Mononuclear cell (primary cell): ENCODE data around the gene EPOP. TPM values are rescaled to one million over a fixed set of nuclear protein-coding genes. Genes with fewer than 3 reads are reported as not detected.

Experiments used
- H3K27me3 ChIP-seq: 2 replicates; pipeline ENCODE4 v1.6.0; 2011; ENCODE audit warnings: low read length, control low read depth; ENCODE audit not compliant: insufficient read depth
- H3K4me1 ChIP-seq: 2 replicates; pipeline ENCODE4 v1.5.1; 2011; ENCODE audit warnings: mild to moderate bottlenecking, low read length, control low read depth; ENCODE audit not compliant: insufficient read depth
- H3K4me3 ChIP-seq: 2 replicates; pipeline ENCODE4 v1.5.1; 2011; ENCODE audit warnings: mild to moderate bottlenecking, low read length, moderate library complexity
- H3K9me3 ChIP-seq: 2 replicates; pipeline ENCODE4 v1.5.1; 2011; ENCODE audit warnings: low read depth, mild to moderate bottlenecking, control low read depth, low read length
- total RNA-seq: library from RNA; depleted of rRNA; stranded (reverse); fragments of >200 nt; gene quantifications from one replicate; pipeline ENCODE4 v1.2.3, GENCODE V29; 2012

Gene EPOP
- total RNA-seq, 1 donor, result 0.63 TPM

DNA sequence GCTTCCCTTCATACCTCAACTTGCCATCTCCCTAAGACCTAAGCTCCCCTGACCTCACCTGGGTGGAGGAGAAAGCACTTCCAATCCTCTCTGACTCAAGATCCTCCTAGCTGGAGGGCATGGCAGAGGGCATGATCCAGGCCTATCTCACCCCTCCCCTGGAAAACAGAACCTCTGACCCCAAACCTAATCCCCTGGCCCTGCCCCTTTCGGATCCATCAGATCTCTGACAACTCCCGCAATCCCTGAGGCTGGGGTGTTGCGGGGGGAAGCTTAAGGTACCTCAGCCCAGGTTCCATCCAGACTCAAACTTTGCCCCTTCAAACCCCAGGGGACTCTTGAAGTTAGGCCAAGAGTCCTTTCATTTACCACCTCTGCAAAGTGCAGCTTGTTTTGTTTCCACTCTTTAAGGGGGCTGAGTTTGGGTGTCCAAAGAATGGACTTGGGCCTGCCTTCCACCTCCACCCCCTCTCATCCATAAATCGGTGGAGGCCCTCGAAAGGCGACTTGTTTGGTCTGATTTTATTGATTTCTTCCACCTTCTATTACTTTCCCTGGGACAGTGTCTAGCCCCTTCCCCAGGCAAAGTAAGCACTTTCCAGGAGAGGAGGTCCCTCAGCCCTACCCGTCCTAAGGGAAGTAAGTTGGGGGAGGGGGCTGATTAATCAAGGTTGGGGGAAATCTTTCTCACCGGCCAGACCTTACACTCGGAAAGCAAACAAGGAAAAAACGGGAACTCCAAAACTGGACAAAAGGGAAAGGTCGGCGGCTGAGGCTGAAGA, 2.6 kb downstream of the EPOP start:
- Histone ChIP-seq H3K9me3 (no peaks in the 10 kb centered on the region), H3K4me3 (no peak overlapping the region), H3K27me3 (peaks cover 80% of the 10 kb centered on the region), H3K4me1 (peaks cover 23% of the 10 kb centered on the region)

GRCh38 chr17:38669520-38669919, 5.2 kb downstream of the EPOP start:
- H3K4me1 ChIP-seq, result peaks cover 12% of the 10 kb centered on the region
- H3K9me3 ChIP-seq, result no peaks in the 10 kb centered on the region
- H3K4me3 ChIP-seq, result no peak overlapping the region
- H3K27me3 ChIP-seq, result peaks cover 61% of the 10 kb centered on the region

DNA sequence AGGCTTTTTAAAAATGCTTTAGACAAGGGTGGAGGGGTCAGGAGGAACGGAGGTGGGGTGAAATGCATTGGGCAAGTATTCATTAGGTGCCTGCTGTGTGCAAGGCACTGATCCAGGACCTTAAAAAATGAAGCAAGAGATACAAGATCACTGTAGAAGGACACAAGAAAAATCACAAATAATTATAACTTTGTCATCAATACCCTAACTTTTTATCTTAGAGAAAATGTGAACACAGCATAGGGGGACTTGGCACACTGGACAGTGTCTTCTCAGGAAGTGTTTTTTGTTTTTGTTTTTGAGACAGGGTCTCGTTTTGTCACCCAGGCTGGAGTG, 7.0 kb downstream of the EPOP start:
- Histone ChIP-seq H3K4me3 (no peak overlapping the region), H3K4me1 (no peaks in the 10 kb centered on the region), H3K9me3 (no peaks in the 10 kb centered on the region), H3K27me3 (peaks cover 49% of the 10 kb centered on the region)

DNA sequence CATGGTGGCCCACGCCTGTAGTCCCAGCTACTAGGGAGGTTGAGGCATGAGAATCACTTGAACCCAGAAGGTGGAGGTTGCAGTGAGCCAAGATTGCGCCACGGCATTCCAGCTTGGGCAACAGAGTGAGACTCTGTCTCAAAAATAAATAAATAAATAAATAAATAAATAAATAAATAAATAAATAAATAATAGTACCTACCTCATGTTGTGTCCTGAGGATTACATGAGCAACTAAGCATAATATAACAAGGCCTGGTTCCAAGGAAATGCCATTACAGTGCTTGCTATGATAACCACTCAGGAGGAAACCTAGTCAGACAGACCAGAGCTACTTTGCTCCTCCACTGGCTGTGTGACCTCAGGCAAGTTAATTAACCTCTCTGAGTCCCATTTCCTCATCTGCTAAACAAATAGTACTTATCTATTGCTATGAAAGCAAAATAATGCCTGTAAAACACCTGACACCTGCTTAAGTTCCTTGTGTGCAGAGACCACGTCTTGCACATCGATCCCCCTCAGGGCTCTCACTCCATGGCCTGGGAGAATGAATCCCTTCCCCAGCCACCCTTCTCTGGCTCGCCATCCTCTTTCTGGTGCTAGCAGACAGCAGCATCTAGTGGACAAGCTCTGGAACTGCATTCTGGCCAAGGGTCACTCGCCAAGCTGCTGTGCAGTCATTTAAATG, 7.5 kb downstream of the EPOP start:
- no peaks in the 10 kb centered on the region for H3K4me1 ChIP-seq
- H3K4me3 ChIP-seq, result no peak overlapping the region
- peaks cover 44% of the 10 kb centered on the region for H3K27me3 ChIP-seq
- H3K9me3 ChIP-seq, result no peaks in the 10 kb centered on the region

DNA sequence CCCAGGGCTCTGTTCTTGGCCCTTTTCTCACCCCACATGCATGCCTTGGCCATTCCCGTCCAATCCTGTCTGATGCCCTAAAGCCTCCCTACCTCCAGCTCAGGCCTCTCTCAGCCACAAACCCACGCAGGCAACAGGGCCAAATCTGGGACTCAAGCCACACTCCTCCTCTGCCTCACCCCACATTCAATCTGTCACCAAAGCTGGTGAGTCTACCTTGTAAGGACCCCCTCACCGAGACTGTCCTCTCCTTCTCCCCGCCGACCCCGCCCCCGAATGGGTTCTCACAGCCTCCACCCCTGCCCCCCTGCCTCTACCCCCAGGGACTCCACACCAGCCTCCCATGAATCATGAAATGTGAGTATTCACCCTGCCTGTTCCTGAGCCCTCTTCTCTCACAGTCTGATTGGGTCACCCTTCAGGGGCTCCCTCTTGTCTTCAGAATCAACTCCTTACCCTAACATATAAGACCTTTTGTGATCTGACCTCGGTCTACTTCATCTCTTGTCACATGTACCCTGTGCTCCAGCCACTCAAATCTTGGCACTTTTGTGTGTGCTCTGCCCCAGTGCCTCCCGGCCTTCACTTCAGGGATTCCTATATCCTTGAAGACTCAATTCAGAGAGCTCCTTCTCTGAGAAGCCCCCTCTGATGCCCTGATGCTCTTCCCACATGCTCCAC, 10.7 kb downstream of the EPOP start:
- Histone ChIP-seq H3K27me3 (peaks cover 19% of the 10 kb centered on the region), H3K9me3 (no peaks in the 10 kb centered on the region), H3K4me1 (no peaks in the 10 kb centered on the region), H3K4me3 (no peak overlapping the region)

DNA sequence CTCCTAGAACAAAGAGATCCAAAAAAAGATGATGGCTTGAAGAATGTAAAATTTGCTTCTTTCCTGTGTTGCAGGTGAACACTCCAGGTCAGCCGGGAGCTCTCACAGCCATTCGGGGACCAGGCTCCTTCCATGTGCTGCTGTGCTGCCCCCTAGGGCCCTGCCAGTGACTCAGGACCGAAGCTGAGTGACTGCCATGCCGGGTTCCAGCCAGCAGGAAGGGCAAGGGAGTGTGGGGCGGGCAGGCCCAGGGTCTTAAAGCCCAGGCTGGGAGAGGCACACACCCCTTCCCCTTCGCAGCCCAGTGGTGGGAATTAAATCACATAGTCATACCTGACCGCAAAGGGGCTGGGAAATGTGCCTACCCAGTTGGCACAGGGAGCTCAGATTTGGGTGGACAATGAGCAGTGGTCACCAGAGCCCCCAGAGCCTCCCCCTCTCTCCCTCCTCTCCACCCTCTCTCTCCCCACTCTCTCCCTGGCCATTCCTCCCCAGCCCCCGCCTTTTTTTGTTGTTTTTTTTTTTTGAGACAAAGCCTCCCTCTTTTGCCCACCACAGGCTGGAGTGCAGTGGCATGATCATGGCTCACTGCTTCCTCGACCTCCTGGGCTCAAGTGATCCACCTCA, 11.5 kb downstream of the EPOP start:
- Histone ChIP-seq H3K9me3 (no peaks in the 10 kb centered on the region), H3K27me3 (peaks cover 10% of the 10 kb centered on the region), H3K4me1 (no peaks in the 10 kb centered on the region), H3K4me3 (no peak overlapping the region)

DNA sequence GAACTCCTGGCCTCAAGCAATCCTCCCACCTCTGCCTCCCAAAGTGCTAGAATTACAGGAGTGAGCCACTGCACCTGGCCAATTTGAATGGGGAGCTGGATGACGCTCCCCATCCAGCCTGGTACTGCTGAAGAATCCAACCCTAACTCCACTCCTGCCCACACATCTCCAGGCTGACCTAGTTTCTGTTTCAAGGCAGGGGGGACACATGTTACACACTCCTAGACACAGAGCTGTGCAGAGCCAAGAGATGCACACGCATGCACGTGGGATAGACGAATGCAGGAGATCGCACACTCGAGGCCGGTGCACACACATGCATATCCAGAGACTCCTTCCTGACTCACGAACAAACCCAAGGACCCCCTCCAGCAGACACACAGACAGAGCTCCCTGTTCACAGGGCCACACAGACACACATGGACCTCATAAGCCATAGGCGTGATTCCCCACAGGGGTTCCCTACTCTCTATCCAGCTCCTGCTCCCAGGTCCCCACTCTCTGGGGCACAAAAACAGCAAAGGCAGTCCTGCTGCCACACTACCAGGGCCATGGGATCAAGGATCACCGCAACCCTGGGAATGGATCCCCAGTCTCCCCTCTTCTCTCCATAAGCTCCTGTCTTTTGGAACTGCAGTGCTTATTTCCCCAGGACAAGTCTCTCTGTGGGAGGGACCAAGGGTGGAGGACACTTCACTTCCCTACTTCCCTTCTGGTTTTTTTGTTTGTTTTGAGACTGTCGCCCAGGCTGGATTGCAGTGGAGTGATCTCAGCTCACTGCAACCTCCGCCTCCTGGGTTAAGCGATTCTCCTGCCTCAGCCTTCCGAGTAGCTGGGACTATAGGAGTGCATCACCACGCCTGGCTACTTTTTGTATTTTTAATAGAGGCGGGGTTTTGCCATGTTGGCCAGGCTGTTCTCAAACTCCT, 14.4 kb downstream of the EPOP start:
- no peaks in the 10 kb centered on the region for H3K4me1 ChIP-seq
- H3K4me3 ChIP-seq, result no peak overlapping the region
- no peaks in the 10 kb centered on the region for H3K9me3 ChIP-seq
- no peaks in the 10 kb centered on the region for H3K27me3 ChIP-seq

DNA sequence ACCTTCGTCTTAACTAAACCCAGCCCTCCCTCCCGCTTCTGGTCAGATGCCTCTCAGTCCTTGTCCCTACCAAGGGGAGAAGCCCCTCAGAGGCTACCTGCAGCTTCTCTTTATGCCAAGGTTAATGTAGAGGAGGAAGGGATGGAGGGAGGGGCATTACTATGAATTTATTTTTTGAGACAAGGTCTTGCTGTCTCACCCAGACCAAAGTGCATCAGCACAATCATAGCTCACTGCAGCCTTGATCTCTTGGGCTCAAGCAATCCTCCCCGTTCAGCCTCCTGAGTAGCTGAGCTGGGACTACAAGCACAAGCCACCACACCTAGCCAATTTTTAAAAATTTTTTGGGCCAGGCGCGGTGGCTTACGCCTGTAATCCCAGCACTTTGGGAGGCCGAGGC, 15.3 kb downstream of the EPOP start:
- Histone ChIP-seq H3K9me3 (no peaks in the 10 kb centered on the region), H3K27me3 (peaks cover 6% of the 10 kb centered on the region), H3K4me3 (no peak overlapping the region), H3K4me1 (no peaks in the 10 kb centered on the region)

DNA sequence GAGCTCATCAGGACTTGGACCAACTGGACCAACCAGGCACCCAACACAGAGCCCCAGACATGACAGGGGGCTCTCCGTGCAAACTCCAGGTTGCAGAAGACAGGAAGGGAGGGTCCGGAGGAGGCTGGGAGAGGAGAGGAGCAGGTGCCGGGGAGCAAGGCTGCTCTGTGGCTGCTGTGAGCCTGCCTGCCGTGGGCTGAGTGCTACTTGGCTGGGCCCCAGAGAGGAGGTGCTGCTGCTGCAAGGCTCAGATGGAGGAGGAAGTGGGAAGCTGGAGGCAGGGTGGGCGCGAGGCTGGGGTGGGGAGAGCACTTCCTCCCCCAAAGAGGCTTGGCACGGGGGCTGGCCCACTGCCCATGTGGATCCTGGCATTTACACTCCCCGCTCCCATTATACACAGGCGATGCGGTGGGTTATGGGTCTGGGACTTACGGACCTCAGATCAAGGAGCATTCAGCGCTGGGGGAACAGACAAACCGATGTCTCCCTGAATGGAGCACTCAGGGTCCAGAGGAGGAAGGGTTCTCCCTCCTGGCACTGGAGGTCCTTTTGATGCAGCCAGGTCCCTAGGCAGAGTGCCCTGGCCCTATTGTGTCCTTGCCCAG, 15.9 kb downstream of the EPOP start:
- Histone ChIP-seq H3K9me3 (no peaks in the 10 kb centered on the region), H3K4me1 (no peaks in the 10 kb centered on the region), H3K27me3 (peaks cover 12% of the 10 kb centered on the region), H3K4me3 (no peak overlapping the region)

- H3K4me3 ChIP-seq, result no peak overlapping the region
- H3K9me3 ChIP-seq, result no peaks in the 10 kb centered on the region
- H3K4me1 ChIP-seq, result no peaks in the 10 kb centered on the region
- peaks cover 12% of the 10 kb centered on the region for H3K27me3 ChIP-seq
These were observed 16.7 kb downstream of the EPOP start for GRCh38 chr17:38657824-38658740.

DNA sequence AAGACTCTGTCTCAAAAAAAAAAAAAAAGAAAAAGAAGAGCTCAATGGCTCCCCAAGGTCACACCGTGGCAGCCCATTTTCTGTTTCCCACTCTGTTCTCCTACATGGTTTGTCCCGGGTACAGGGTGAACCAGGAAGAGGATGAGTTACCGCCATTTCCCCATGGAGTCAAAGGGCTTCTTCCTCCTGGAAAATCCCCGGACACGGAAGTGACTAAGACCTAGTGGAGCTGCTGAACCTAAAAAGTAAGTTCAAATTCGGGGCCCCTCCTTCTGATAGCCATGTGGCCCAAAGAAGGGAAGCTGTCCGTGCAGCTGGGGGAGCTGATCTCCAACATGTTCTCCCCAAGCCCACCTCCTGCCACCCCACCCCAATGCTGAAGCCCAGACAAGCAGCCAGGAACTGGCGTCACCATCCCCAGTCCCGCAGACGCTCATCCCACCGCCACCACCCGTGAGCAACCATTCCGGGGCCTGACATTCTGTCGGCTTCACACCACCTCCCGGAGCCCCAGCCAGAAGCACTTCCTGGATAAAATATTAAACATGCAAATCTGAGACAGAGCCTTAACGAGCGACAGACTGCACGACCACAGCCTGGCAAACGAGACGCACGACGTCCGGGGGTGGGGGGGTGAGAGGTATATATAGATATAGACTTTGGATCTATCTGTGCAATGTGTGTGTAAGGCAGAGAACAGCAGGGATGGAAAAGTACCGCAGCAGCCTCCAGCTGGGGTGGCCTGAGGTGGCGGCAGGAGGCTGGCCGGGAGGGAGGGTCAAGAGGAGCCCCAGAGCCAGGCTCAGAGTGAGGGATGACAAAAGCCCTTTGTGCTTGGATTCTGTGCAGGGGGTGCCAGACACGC, 17.6 kb downstream of the EPOP start:
- peaks cover 12% of the 10 kb centered on the region for H3K27me3 ChIP-seq
- H3K4me3 ChIP-seq, result no peak overlapping the region
- H3K9me3 ChIP-seq, result no peaks in the 10 kb centered on the region
- H3K4me1 ChIP-seq, result no peaks in the 10 kb centered on the region

- peaks cover 12% of the 10 kb centered on the region for H3K27me3 ChIP-seq
- no peak overlapping the region for H3K4me3 ChIP-seq
- no peaks in the 10 kb centered on the region for H3K9me3 ChIP-seq
- no peaks in the 10 kb centered on the region for H3K4me1 ChIP-seq
These were observed 20.1 kb downstream of the EPOP start for GRCh38 chr17:38654411-38655398.
